Measurements from ENCODE around the gene YAP1.

- no peak for TF ChIP-seq CTCF (IDR thresholded peaks at IDR 0.05; ENCODE audit: low read depth, low read length, poor library complexity, severe bottlenecking)
- TF ChIP-seq EZH2phosphoT487 (IDR thresholded peaks at IDR 0.05; ENCODE audit: borderline replicate concordance, low read length), result no peak
Observed at GRCh38 chr11:102276783-102277182, 166.5 kb downstream of the YAP1 start.
